ENCODE measurements around the gene SPNS3. TPM values are rescaled to one million over a fixed set of nuclear protein-coding genes. Genes with fewer than 3 reads are reported as not detected.

The SPNS3 gene
- total and polyA plus RNA-seq, 9 of the 15 experiments (the other 6 are each of a cell fraction or from before 2014, with no cell fraction given) = not detected

GRCh38 chr17:4449736-4450135 is 16.0 kb downstream of the SPNS3 start:
- Histone ChIP-seq H2AFZ (ENCODE audit: low read depth, low read length) (no peak overlapping the region), H3K4me3 (no peak overlapping the region), H3K27me3 (ENCODE audit: control insufficient read depth in 2 of 2, insufficient read depth in 2 of 2, low read length in 2 of 2) (peaks cover 3 to 49% of the 10 kb centered on the region in 2 experiments; a peak in 4 of 5 replicates), H3K27ac (ENCODE audit: extremely low read depth, low read depth, low read length) (no peak overlapping the region), H3K9me1 (ENCODE audit: control insufficient read depth, insufficient read depth, low read length) (no peaks in the 10 kb centered on the region), H3K4me1 (replicated peaks in 1 of 2; ENCODE audit: control insufficient read depth in 2 of 2, insufficient read depth in 2 of 2, low read length in 2 of 2) (no peaks in the 10 kb centered on the region; a peak in 1 of 5 replicates), H3K4me2 (ENCODE audit: insufficient read depth, low read length) (no peak overlapping the region), H3K9me3 (replicated peaks; ENCODE audit: control insufficient read depth, insufficient read depth, low read depth, low read length) (no peaks in the 10 kb centered on the region), H3K36me3 (ENCODE audit: control insufficient read depth, insufficient read depth, low read length) (no peaks in the 10 kb centered on the region), H3K9ac (ENCODE audit: insufficient read depth in 1 of 2, low read depth in 2 of 2, low read length in 2 of 2) (no peak overlapping the region), H3K79me2 (ENCODE audit: control insufficient read depth, insufficient read depth, low read length) (no peaks in the 10 kb centered on the region), H4K20me1 (replicated peaks; ENCODE audit: control insufficient read depth, insufficient read depth, low read length) (no peaks in the 10 kb centered on the region; the same call in 1 of the 2 replicates)
- 0% methylated on average over 6 of the region's 11 CpGs for WGBS (ENCODE audit: insufficient coverage, low coverage, missing lambda C conversion rate)
- BruUV-seq (replicated peaks) = no TSS peak
- ATAC-seq (no peak), DNase-seq (ENCODE audit: extremely low read depth in 1 of 4, low spot score in 3 of 4) (no peak), FAIRE-seq (no peak)
- TF ChIP-seq RBM14 (IDR thresholded peaks at IDR 0.05; ENCODE audit: borderline replicate concordance, insufficient read depth, low read depth, low read length) (no peak), MTF1 (CRISPR knock-in tag; IDR thresholded peaks at IDR 0.05; ENCODE audit: borderline replicate concordance) (no peak), RFX7 (CRISPR knock-in tag; IDR thresholded peaks at IDR 0.05) (no peak), ZNF668 (CRISPR knock-in tag; IDR thresholded peaks at IDR 0.05) (no peak), HLTF (IDR thresholded peaks at IDR 0.05) (no peak), PHF21A (IDR thresholded peaks at IDR 0.05; ENCODE audit: borderline replicate concordance, low read depth) (no peak), EP400 (IDR thresholded peaks at IDR 0.05) (no peak), HCFC1 (IDR thresholded peaks at IDR 0.05; ENCODE audit: low read depth, low read length) (no peak), ZFP36 (IDR thresholded peaks at IDR 0.05; ENCODE audit: low read depth, low read length, partially characterized antibody) (no peak), GTF2E2 (tag; IDR thresholded peaks at IDR 0.05) (no peak), SMARCA5 (IDR thresholded peaks at IDR 0.05) (no peak)
- TF ChIP-seq, protein P1, sequence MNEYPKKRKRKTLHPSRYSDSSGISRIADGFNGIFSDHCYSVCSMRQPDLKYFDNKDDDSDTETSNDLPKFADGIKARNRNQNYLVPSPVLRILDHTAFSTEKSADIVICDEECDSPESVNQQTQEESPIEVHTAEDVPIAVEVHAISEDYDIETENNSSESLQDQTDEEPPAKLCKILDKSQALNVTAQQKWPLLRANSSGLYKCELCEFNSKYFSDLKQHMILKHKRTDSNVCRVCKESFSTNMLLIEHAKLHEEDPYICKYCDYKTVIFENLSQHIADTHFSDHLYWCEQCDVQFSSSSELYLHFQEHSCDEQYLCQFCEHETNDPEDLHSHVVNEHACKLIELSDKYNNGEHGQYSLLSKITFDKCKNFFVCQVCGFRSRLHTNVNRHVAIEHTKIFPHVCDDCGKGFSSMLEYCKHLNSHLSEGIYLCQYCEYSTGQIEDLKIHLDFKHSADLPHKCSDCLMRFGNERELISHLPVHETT (CRISPR knock-in tag; conservative IDR thresholded peaks at IDR 0.05 in 1 of 2, IDR thresholded peaks at IDR 0.05 in 1 of 2) = no peak
- ChIA-PET POLR2A (interaction anchor here (1.9 kb wide), 1 partner anchor 18 kb away, joined by 5 read pairs; no protein-coding TSS in a partner anchor), CTCF (ENCODE audit: low intra/inter-chr PET ratio) (no interaction called here)
- intact Hi-C loops (cut with micrococcal nuclease) = no loop called here
- in situ Hi-C loops (cut with MboI) = no loop called here

All from K562 (cell line).